HAP-1 (cell line): ENCODE measurements around the gene GCC2.
"Not testable (repeated sequence)": the region's sequence is repeated elsewhere in the genome, so short reads cannot be mapped to it uniquely, and the experiment has no call there.

Experiments
- DNase-seq, 2 experiments: peaks; one replicate each; pipeline ENCODE4 v3.0.0-alpha.2; 2016 to 2020; ENCODE audit warnings: low spot score in 2 of 2
- H3K27me3 ChIP-seq: fragments of 250-450 bp; sonication (Bioruptor Pico); 2 replicates; pipeline ENCODE4 v1.5.1; 2020; ENCODE audit warnings: low read depth, mild to moderate bottlenecking, moderate library complexity
- H3K36me3 ChIP-seq: fragments of 250-450 bp; sonication (Bioruptor Pico); replicated peaks from 2 replicates; pipeline ENCODE4 v1.5.1; 2020; ENCODE audit warnings: mild to moderate bottlenecking
- H3K4me1 ChIP-seq: fragments of 250-450 bp; sonication (Bioruptor Pico); 2 replicates; pipeline ENCODE4 v1.5.1; 2020; ENCODE audit warnings: mild to moderate bottlenecking
- H3K4me3 ChIP-seq: fragments of 250-450 bp; sonication (Bioruptor Pico); 2 replicates; pipeline ENCODE4 v1.5.1; 2020; ENCODE audit warnings: mild to moderate bottlenecking, moderate library complexity
- H3K9me3 ChIP-seq: fragments of 250-450 bp; sonication (Bioruptor Pico); 2 replicates; pipeline ENCODE4 v1.5.1; 2020; ENCODE audit warnings: mild to moderate bottlenecking, moderate library complexity
- in situ Hi-C: fragments of 300-500 bp; cut with MboI; formaldehyde crosslinking; loops from 3 replicates; pipeline ENCODE4 v1.14.3; 2020; ENCODE audit warnings: low sequenced_read_pairs, inconsistent platforms, mixed read lengths

The GCC2 gene

GRCh38 chr2:108547606-108548005, 98.6 kb downstream of the GCC2 start:
- in situ Hi-C loops, result no loop called here
- Histone ChIP-seq H3K4me1 (no peaks in the 10 kb centered on the region), H3K36me3 (no peaks in the 10 kb centered on the region), H3K4me3 (no peak overlapping the region), H3K27me3 (no peaks in the 10 kb centered on the region), H3K9me3 (no peaks in the 10 kb centered on the region)
- DNase-seq, result no peak

GRCh38 chr2:108548208-108549003, 99.4 kb downstream of the GCC2 start:
- in situ Hi-C loops, result no loop called here
- no peaks in the 10 kb centered on the region for H3K9me3 ChIP-seq
- no peaks in the 10 kb centered on the region for H3K27me3 ChIP-seq
- no peaks in the 10 kb centered on the region for H3K36me3 ChIP-seq
- no peak for DNase-seq
- no peaks in the 10 kb centered on the region for H3K4me1 ChIP-seq
- H3K4me3 ChIP-seq, result no peak overlapping the region

- H3K4me3 ChIP-seq, result no peak overlapping the region
- in situ Hi-C loops, result no loop called here
- no peaks in the 10 kb centered on the region for H3K27me3 ChIP-seq
- H3K36me3 ChIP-seq, result no peaks in the 10 kb centered on the region
- no peaks in the 10 kb centered on the region for H3K4me1 ChIP-seq
- no peak for DNase-seq
- H3K9me3 ChIP-seq, result no peaks in the 10 kb centered on the region
Observed at GRCh38 chr2:108552566-108552965, 103.6 kb downstream of the GCC2 start.

GRCh38 chr2:108553209-108553919, 104.4 kb downstream of the GCC2 start:
- Histone ChIP-seq H3K36me3 (no peaks in the 10 kb centered on the region), H3K27me3 (no peaks in the 10 kb centered on the region), H3K4me3 (no peak overlapping the region), H3K4me1 (no peaks in the 10 kb centered on the region), H3K9me3 (no peaks in the 10 kb centered on the region)
- DNase-seq, result no peak
- in situ Hi-C loops, result no loop called here

GRCh38 chr2:108554528-108554927, 105.5 kb downstream of the GCC2 start:
- Histone ChIP-seq H3K4me3 (no peak overlapping the region), H3K27me3 (no peaks in the 10 kb centered on the region), H3K9me3 (no peaks in the 10 kb centered on the region), H3K36me3 (no peaks in the 10 kb centered on the region), H3K4me1 (no peaks in the 10 kb centered on the region)
- in situ Hi-C loops, result no loop called here
- no peak for DNase-seq

- Histone ChIP-seq H3K4me3 (no peak overlapping the region), H3K27me3 (no peaks in the 10 kb centered on the region), H3K36me3 (no peaks in the 10 kb centered on the region), H3K4me1 (no peaks in the 10 kb centered on the region), H3K9me3 (no peaks in the 10 kb centered on the region)
- in situ Hi-C loops, result no loop called here
- no peak for DNase-seq
Observed at GRCh38 chr2:108555572-108555971, 106.6 kb downstream of the GCC2 start.

- H3K4me3 ChIP-seq, H3K36me3 ChIP-seq, H3K4me1 ChIP-seq, DNase-seq, in situ Hi-C loops, H3K9me3 ChIP-seq, H3K27me3 ChIP-seq: not testable (repeated sequence)
Observed at GRCh38 chr2:108556581-108556980, 107.6 kb downstream of the GCC2 start.
